HG03103 (cell line): ENCODE measurements around the gene CPPED1.

Experiments used
- ATAC-seq: cut with Tn5 transposase; IDR thresholded peaks from one replicate; pipeline ENCODE4 v1.9.1; 2021; ENCODE audit warnings: low read depth; ENCODE audit not compliant: unreplicated experiment

The CPPED1 gene

GRCh38 chr16:12655537-12655936 lies 148.2 kb downstream of the CPPED1 start:
- no peak for ATAC-seq

GRCh38 chr16:12653820-12654392 lies 149.8 kb downstream of the CPPED1 start:
- ATAC-seq: no peak

- ATAC-seq: no peak
Observed at GRCh38 chr16:12652924-12653323, 150.8 kb downstream of the CPPED1 start.

GRCh38 chr16:12651765-12652512 lies 151.7 kb downstream of the CPPED1 start:
- no peak for ATAC-seq

GRCh38 chr16:12649356-12649755 lies 154.3 kb downstream of the CPPED1 start:
- ATAC-seq: no peak

GRCh38 chr16:12646490-12647274 lies 157.0 kb downstream of the CPPED1 start:
- no peak for ATAC-seq

GRCh38 chr16:12646098-12646489 lies 157.6 kb downstream of the CPPED1 start:
- ATAC-seq: no peak

GRCh38 chr16:12643034-12643455 lies 160.6 kb downstream of the CPPED1 start:
- ATAC-seq: no peak

- ATAC-seq: no peak
Observed at GRCh38 chr16:12639044-12639443, 164.6 kb downstream of the CPPED1 start.

GRCh38 chr16:12637002-12637401 lies 166.7 kb downstream of the CPPED1 start:
- ATAC-seq: no peak

GRCh38 chr16:12629271-12629670 lies 174.4 kb downstream of the CPPED1 start:
- ATAC-seq: no peak

- ATAC-seq: no peak
Observed at GRCh38 chr16:12628536-12628935, 175.2 kb downstream of the CPPED1 start.

GRCh38 chr16:12627394-12627793 lies 176.3 kb downstream of the CPPED1 start:
- ATAC-seq: no peak

- ATAC-seq: no peak
Observed at GRCh38 chr16:12626411-12626810, 177.3 kb downstream of the CPPED1 start.

- no peak for ATAC-seq
Observed at GRCh38 chr16:12625716-12626115, 178.0 kb downstream of the CPPED1 start.

GRCh38 chr16:12625068-12625467 lies 178.6 kb downstream of the CPPED1 start:
- ATAC-seq: no peak

GRCh38 chr16:12620150-12620549 lies 183.5 kb downstream of the CPPED1 start:
- ATAC-seq: no peak

GRCh38 chr16:12618515-12618914 lies 185.2 kb downstream of the CPPED1 start:
- no peak for ATAC-seq

- ATAC-seq: no peak
Observed at GRCh38 chr16:12617401-12617819, 186.3 kb downstream of the CPPED1 start.

GRCh38 chr16:12614662-12615278 lies 188.9 kb downstream of the CPPED1 start:
- ATAC-seq: no peak
